ENCODE measurements around the gene NCF2.

The NCF2 gene

DNA sequence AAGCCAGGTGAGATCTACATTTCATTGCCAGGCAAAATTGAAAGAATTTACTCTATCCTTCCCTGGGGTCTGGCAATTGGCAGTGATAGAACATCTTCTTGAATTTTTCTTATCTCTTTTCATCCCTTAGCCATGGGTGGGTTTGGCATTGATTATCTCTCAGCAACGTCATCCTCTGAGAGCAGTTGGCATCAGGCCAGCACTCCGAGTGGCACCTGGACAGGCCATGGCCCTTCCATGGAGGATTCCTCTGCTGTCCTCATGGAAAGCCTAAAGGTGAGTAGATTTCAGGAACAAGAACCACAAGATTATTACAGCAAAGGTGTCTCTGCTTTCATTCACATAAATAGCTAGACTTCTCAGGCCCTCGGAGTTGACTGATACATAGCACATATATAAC lies 39.3 kb downstream of the NCF2 start:
- no peak for DNase-seq (ENCODE audit: low read depth in 2 of 2)
- TF ChIP-seq, protein P1, sequence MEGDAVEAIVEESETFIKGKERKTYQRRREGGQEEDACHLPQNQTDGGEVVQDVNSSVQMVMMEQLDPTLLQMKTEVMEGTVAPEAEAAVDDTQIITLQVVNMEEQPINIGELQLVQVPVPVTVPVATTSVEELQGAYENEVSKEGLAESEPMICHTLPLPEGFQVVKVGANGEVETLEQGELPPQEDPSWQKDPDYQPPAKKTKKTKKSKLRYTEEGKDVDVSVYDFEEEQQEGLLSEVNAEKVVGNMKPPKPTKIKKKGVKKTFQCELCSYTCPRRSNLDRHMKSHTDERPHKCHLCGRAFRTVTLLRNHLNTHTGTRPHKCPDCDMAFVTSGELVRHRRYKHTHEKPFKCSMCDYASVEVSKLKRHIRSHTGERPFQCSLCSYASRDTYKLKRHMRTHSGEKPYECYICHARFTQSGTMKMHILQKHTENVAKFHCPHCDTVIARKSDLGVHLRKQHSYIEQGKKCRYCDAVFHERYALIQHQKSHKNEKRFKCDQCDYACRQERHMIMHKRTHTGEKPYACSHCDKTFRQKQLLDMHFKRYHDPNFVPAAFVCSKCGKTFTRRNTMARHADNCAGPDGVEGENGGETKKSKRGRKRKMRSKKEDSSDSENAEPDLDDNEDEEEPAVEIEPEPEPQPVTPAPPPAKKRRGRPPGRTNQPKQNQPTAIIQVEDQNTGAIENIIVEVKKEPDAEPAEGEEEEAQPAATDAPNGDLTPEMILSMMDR (IDR thresholded peaks at IDR 0.05; ENCODE audit: low read depth, low read length): no peak
- H3K4me3 ChIP-seq (replicated peaks in 1 of 2; ENCODE audit: low read depth in 2 of 2, low read length in 2 of 2): no peak overlapping the region

DNA sequence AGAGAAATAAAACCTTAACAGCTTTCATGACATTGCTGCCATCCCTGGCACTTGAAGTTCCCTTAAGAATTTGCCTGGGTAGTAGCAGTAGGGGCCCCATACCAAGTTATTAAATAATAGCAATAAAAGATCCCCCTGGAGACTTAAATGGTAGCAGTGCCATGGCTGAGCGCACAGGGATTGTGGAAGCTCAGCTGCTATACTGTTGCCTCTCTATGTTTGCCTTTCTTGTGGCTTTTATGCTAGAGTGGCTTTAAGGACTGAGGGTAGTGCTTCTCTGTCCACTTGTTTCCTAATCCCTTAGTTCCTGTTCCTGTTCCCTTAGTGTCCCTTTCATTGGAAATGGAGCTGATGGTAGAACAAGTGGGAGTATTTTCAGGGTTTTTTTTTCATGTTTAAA lies 42.1 kb downstream of the NCF2 start:
- H3K4me3 ChIP-seq (replicated peaks in 1 of 2; ENCODE audit: low read depth in 2 of 2, low read length in 2 of 2): no peak overlapping the region
- TF ChIP-seq, protein P1 (IDR thresholded peaks at IDR 0.05; ENCODE audit: low read depth, low read length): no peak
- no peak for DNase-seq (ENCODE audit: low read depth in 2 of 2)

DNA sequence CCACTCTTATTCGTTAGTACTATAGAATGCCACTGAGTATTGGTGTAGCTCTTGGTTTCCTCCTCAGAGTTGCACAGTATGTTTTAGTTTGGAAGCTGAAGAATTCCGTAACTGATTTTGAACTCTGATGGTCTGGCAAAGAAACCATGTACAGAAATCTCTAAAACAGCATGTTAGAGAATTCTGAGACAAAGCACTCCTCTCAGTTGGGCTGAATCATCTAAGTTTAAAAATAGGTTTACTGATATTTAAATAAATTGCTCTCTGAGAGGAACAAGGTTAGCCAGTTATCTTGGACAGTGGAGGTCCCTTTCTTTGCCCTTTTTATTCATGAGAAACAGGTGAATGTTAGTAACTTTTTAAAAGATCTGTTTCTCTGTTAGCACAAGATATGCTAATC lies 43.8 kb downstream of the NCF2 start:
- TF ChIP-seq, protein P1 (IDR thresholded peaks at IDR 0.05; ENCODE audit: low read depth, low read length): no peak
- DNase-seq (ENCODE audit: low read depth in 2 of 2): no peak
- no peak overlapping the region for H3K4me3 ChIP-seq (replicated peaks in 1 of 2; ENCODE audit: low read depth in 2 of 2, low read length in 2 of 2)

DNA sequence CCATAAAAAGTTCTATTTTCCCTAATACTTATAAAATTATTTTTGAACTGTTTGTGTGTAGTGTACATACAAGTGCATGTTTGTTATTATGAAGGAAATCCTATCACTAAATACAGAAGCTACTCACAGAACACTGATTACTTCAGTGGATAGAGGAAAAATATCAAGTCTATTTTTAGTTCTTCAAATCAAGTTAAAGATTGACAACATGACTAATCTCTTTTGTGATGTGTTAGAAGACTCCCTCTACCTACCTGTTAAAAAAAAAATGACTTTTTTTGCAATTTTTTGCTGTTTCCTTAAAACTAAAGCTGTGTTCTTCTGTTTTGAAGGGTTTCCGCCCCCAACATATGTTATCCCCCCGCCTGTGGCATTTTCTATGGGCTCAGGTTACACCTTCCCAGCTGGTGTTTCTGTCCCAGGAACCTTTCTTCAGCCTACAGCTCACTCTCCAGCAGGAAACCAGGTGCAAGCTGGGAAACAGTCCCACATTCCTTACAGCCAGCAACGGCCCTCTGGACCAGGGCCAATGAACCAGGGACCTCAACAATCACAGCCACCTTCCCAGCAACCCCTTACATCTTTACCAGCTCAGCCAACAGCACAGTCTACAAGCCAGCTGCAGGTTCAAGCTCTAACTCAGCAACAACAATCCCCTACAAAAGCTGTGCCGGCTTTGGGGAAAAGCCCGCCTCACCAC lies 45.5 kb downstream of the NCF2 start:
- H3K4me3 ChIP-seq (replicated peaks in 1 of 2; ENCODE audit: low read depth in 2 of 2, low read length in 2 of 2): no peak overlapping the region
- TF ChIP-seq, protein P1 (IDR thresholded peaks at IDR 0.05; ENCODE audit: low read depth, low read length): no peak
- no peak for DNase-seq (ENCODE audit: low read depth in 2 of 2)

DNA sequence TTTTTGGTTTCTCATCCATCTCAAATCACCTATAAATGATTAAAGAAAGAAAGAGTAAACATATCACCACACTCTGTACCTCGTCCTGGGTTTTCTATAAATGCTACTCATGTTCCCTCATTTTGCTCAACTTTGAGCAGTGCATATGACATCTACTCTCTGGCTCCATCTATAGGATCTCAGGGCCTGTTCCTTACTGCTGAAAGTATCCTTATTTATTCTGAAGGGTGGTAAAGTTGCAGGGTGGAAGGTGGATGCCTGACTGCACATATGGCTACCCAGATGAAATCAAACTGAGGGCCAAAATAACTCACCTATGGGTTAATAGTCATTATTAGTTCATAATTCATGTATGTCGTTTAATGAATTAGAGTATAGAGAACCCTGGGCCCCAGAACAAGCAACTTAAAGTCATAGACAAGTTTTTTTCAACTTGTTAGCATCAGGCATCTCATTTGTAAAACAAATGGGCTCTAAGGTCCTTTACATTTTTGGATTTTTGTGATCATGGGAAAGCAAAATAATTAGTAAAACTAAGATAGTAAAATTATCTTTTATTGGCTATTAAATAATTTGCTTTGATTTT lies 46.5 kb downstream of the NCF2 start:
- peak; percentile 82 to 84 for DNase-seq (ENCODE audit: low read depth in 2 of 2)
- TF ChIP-seq, protein P1 (IDR thresholded peaks at IDR 0.05; ENCODE audit: low read depth, low read length): peak; percentile 89
- no peak overlapping the region for H3K4me3 ChIP-seq (replicated peaks in 1 of 2; ENCODE audit: low read depth in 2 of 2, low read length in 2 of 2)

DNA sequence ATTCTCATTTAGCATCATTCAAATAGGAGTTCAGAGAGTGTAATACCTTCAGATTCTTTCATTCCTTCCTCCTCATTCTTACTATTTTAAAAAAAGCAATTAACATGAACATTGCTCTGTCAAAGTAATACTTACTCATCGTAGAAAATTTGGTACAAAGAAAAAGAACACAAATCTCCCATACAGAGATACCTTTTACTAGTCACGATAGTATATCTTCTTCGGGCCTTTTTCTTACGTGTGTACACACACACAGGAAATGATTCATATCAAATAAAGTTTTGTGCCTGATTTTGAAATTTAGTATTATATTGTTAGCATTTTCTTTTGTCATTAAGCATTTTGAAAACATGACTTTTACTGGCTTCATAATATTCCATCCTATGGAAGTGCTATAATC lies 52.9 kb downstream of the NCF2 start:
- TF ChIP-seq, protein P1 (IDR thresholded peaks at IDR 0.05; ENCODE audit: low read depth, low read length): no peak
- H3K4me3 ChIP-seq (replicated peaks in 1 of 2; ENCODE audit: low read depth in 2 of 2, low read length in 2 of 2): no peak overlapping the region
- peak in 1 of 2 donors; percentile 43 for DNase-seq (ENCODE audit: low read depth in 2 of 2)

Measured in cardiac fibroblast (primary cell).